HFFc6 (cell line): ENCODE measurements around the gene FAM98C. TPM values are rescaled to one million over a fixed set of nuclear protein-coding genes. Genes with fewer than 3 reads are reported as not detected.
A peak's percentile ranks its signal among the peaks of the same experiment; 100 is the strongest.
"Not testable (repeated sequence)": the region's sequence is repeated elsewhere in the genome, so short reads cannot be mapped to it uniquely, and the experiment has no call there.

Source experiments
- DNase-seq: peaks from one replicate; pipeline ENCODE4 v3.0.0-alpha.2; 2018
- H3K27ac Mint-ChIP-seq: 2 replicates; pipeline ENCODE4 v1.8.0; 2020; ENCODE audit warnings: mild to moderate bottlenecking, mixed read lengths
- H3K27me3 Mint-ChIP-seq: 2 replicates; pipeline ENCODE4 v1.8.0; 2021; ENCODE audit warnings: mild to moderate bottlenecking, moderate library complexity, mixed read lengths; ENCODE audit not compliant: insufficient read depth
- H3K36me3 Mint-ChIP-seq: 2 replicates; pipeline ENCODE4 v1.8.0; 2021; ENCODE audit warnings: low read depth, mixed read lengths
- H3K4me1 Mint-ChIP-seq: 2 replicates; pipeline ENCODE4 v1.8.0; 2020; ENCODE audit warnings: low read depth, mixed read lengths
- H3K4me3 Mint-ChIP-seq: 2 replicates; pipeline ENCODE4 v1.8.0; 2020; ENCODE audit warnings: mild to moderate bottlenecking, moderate library complexity, mixed read lengths
- H3K9me3 Mint-ChIP-seq: 2 replicates; pipeline ENCODE4 v1.8.0; 2020; ENCODE audit warnings: mild to moderate bottlenecking, mixed read lengths
- CTCF ChIP-seq: fragments of 200-600 bp; sonication (generic); IDR thresholded peaks from 2 replicates; pipeline ENCODE4 v1.5.0; 2021; ENCODE audit warnings: antibody characterized with exemption, mild to moderate bottlenecking
- total RNA-seq, 6 experiments: library from RNA; stranded (reverse); fragmentation: NEBNext Ultra II Directional; extraction: Animal tissue kit (Norgen Biotek cat#: 25700); gene quantifications; 2 replicates in 1 of 6; 3 replicates in 5 of 6; pipeline ENCODE4 v1.2.3, GENCODE V29; 2021

Gene FAM98C
- total RNA-seq, 6 experiments from 2014 or later = 12.5 to 16.9 (median 15.6) TPM

- peak overlapping the region; percentile 87 for H3K4me3 Mint-ChIP-seq
- H3K27ac Mint-ChIP-seq = no peak overlapping the region
- no peak for TF ChIP-seq CTCF
- no peaks in the 10 kb centered on the region for H3K36me3 Mint-ChIP-seq
- H3K4me1 Mint-ChIP-seq = no peaks in the 10 kb centered on the region
- H3K9me3 Mint-ChIP-seq = no peaks in the 10 kb centered on the region
- DNase-seq = no peak
- H3K27me3 Mint-ChIP-seq = peaks cover 33% of the 10 kb centered on the region
Measured at GRCh38 chr19:38360839-38361631, 41.9 kb upstream of the FAM98C start.

GRCh38 chr19:38361633-38362075 is 41.2 kb upstream of the FAM98C start:
- Mint-ChIP-seq H3K4me3 (peak overlapping the region; percentile 87), H3K9me3 (no peaks in the 10 kb centered on the region), H3K27me3 (peaks cover 32% of the 10 kb centered on the region), H3K4me1 (no peaks in the 10 kb centered on the region), H3K27ac (no peak overlapping the region), H3K36me3 (no peaks in the 10 kb centered on the region)
- DNase-seq = peak; percentile 43
- TF ChIP-seq CTCF = no peak

- no peaks in the 10 kb centered on the region for H3K9me3 Mint-ChIP-seq
- no peak overlapping the region for H3K27ac Mint-ChIP-seq
- H3K36me3 Mint-ChIP-seq = no peaks in the 10 kb centered on the region
- peak; percentile 51 for DNase-seq
- no peaks in the 10 kb centered on the region for H3K4me1 Mint-ChIP-seq
- no peak for TF ChIP-seq CTCF
- H3K4me3 Mint-ChIP-seq = peak overlapping the region; percentile 87
- peaks cover 36% of the 10 kb centered on the region for H3K27me3 Mint-ChIP-seq
Measured at GRCh38 chr19:38362076-38362945, 40.6 kb upstream of the FAM98C start.

- H3K9me3 Mint-ChIP-seq, H3K27ac Mint-ChIP-seq, H3K36me3 Mint-ChIP-seq, DNase-seq, H3K4me1 Mint-ChIP-seq: not testable (repeated sequence)
- peaks cover 37% of the 10 kb centered on the region for H3K27me3 Mint-ChIP-seq
- 0 out of 2 replicates have a peak overlapping the region, but pooled peaks have one; percentile 39 for H3K4me3 Mint-ChIP-seq
Measured at GRCh38 chr19:38362946-38363688, 39.8 kb upstream of the FAM98C start.

GRCh38 chr19:38367041-38367440 is 35.9 kb upstream of the FAM98C start:
- Mint-ChIP-seq H3K4me3 (no peak overlapping the region), H3K4me1 (no peaks in the 10 kb centered on the region), H3K27ac (no peak overlapping the region), H3K36me3 (no peaks in the 10 kb centered on the region), H3K9me3 (no peaks in the 10 kb centered on the region), H3K27me3 (peaks cover 36% of the 10 kb centered on the region)
- DNase-seq = no peak
- no peak for TF ChIP-seq CTCF
